Ishikawa (cell line): ENCODE data around the gene PARVB.

Experiments
- EP300 ChIP-seq: IDR thresholded peaks from 2 replicates; pipeline ENCODE4 v1.6.1; 2012; ENCODE audit warnings: borderline replicate concordance
- RAD21 ChIP-seq: IDR thresholded peaks from 2 replicates; pipeline ENCODE4 v1.6.1; 2012; ENCODE audit warnings: low read depth
- TAF1 ChIP-seq: IDR thresholded peaks from 2 replicates; pipeline ENCODE4 v1.6.1; 2012; ENCODE audit warnings: low read depth, mild to moderate bottlenecking
- TCF12 ChIP-seq: IDR thresholded peaks from 2 replicates; pipeline ENCODE4 v1.6.1; 2012; ENCODE audit warnings: low read depth
- TEAD4 ChIP-seq: IDR thresholded peaks from 2 replicates; pipeline ENCODE4 v1.6.1; 2012
- YY1 ChIP-seq: IDR thresholded peaks from 2 replicates; pipeline ENCODE4 v1.6.1; 2012; ENCODE audit warnings: low read depth

GRCh38 chr22:44045145-44045544, 21.0 kb downstream of the PARVB start:
- no peak for TF ChIP-seq EP300
- TF ChIP-seq YY1: no peak
- no peak for TF ChIP-seq TAF1
- no peak for TF ChIP-seq TCF12
- no peak for TF ChIP-seq RAD21
- no peak for TF ChIP-seq TEAD4
